Breast epithelium (tissue), 4 donors: Measurements from ENCODE around the gene IL36G. TPM values are rescaled to one million over a fixed set of nuclear protein-coding genes. Genes with fewer than 3 reads are reported as not detected.

ENCODE experiments used
- DNase-seq, 2 donors: peaks; one replicate each; pipeline ENCODE4 v3.0.0-alpha.2; 2019; ENCODE audit warnings: low spot score in 2 of 2
- H3K27ac ChIP-seq, 2 donors: fragments of 200-600 bp; sonication (generic) in 1 of 2; one replicate each; pipeline ENCODE4 v1.5.1; 2016 to 2019; ENCODE audit warnings: mild to moderate bottlenecking in 1 of 2
- H3K27me3 ChIP-seq, 2 donors: fragments of 200-600 bp; sonication (generic) in 1 of 2; one replicate each; pipeline versions ENCODE4 v1.5.1 to v1.6.0; 2017 to 2019; ENCODE audit warnings: control low read depth in 1 of 2, mild to moderate bottlenecking in 1 of 2
- H3K36me3 ChIP-seq: fragments of 200-600 bp; one replicate; pipeline ENCODE4 v1.5.1; 2019
- H3K4me1 ChIP-seq, 2 donors: fragments of 200-600 bp; sonication (generic); one replicate each; pipeline ENCODE4 v1.5.1; 2016 to 2019; ENCODE audit warnings: control low read depth in 1 of 2
- H3K4me3 ChIP-seq, 3 donors: fragments of 200-600 bp; sonication (generic); 1 replicate in 2 of 3; 2 replicates in 1 of 3; pipeline ENCODE4 v1.5.1; 2016 to 2019; ENCODE audit warnings: mild to moderate bottlenecking in 3 of 3, moderate library complexity in 2 of 3
- H3K9me3 ChIP-seq, 2 donors: fragments of 200-600 bp; sonication (generic) in 1 of 2; one replicate each; pipeline ENCODE4 v1.5.1; 2016 to 2019; ENCODE audit warnings: control low read depth in 1 of 2
- POLR2A ChIP-seq: fragments of 450-650 bp; IDR thresholded peaks from one replicate; pipeline ENCODE4 v1.6.1; 2016; ENCODE audit warnings: antibody characterized with exemption, mild to moderate bottlenecking, moderate library complexity
- POLR2AphosphoS5 ChIP-seq, 3 donors: sonication (generic); formaldehyde crosslinking; IDR thresholded peaks; one replicate each; pipeline ENCODE4 v1.6.1; 2017; ENCODE audit warnings: antibody characterized with exemption in 3 of 3
- intact Hi-C: fragments of 100-400 bp; cut with DNase I; formaldehyde crosslinking; loops from one replicate; pipeline ENCODE4 v1.15.1; 2023; ENCODE audit warnings: low total_unique reads
- total RNA-seq, 3 donors: library from RNA; depleted of rRNA; stranded (reverse); fragments of >200 nt; gene quantifications; one replicate each; pipeline ENCODE4 v1.1.0, GENCODE V29; 2016
- TF ChIP-seq, protein P1 (sequence below), 3 donors: fragments of 450-650 bp; IDR thresholded peaks; one replicate each; pipeline ENCODE4 v1.5.1; 2016 to 2017; ENCODE audit warnings: antibody characterized with exemption in 3 of 3, mild to moderate bottlenecking in 3 of 3, moderate library complexity in 3 of 3

The IL36G gene
- total RNA-seq, 3 donors from 2014 or later: not detected

DNA sequence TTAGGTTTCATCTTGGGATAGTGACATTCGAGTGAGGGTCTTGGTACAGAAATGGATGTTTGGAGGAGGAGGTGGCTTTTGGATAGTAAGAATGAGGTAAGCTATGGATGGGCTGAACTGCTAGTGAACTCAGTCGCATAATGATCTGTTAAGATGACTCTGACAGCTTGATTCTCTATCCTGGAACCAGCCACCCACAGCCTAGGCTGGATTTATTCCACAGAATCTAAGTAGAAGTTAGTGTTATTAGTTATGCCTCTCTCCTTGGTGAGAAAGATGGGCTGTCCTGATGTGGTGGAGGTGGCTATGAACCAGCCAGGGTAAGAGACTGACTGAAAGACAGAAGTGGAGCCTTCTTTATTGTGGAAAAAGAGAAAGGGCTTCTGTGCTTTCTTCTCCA, 49.9 kb downstream of the IL36G start:
- no peak overlapping the region for H3K27ac ChIP-seq
- no peaks in the 10 kb centered on the region for H3K9me3 ChIP-seq
- intact Hi-C loops: no loop called here
- TF ChIP-seq POLR2AphosphoS5 (IDR thresholded peaks at IDR 0.05) (no peak), POLR2A (no peak)
- TF ChIP-seq, protein P1, sequence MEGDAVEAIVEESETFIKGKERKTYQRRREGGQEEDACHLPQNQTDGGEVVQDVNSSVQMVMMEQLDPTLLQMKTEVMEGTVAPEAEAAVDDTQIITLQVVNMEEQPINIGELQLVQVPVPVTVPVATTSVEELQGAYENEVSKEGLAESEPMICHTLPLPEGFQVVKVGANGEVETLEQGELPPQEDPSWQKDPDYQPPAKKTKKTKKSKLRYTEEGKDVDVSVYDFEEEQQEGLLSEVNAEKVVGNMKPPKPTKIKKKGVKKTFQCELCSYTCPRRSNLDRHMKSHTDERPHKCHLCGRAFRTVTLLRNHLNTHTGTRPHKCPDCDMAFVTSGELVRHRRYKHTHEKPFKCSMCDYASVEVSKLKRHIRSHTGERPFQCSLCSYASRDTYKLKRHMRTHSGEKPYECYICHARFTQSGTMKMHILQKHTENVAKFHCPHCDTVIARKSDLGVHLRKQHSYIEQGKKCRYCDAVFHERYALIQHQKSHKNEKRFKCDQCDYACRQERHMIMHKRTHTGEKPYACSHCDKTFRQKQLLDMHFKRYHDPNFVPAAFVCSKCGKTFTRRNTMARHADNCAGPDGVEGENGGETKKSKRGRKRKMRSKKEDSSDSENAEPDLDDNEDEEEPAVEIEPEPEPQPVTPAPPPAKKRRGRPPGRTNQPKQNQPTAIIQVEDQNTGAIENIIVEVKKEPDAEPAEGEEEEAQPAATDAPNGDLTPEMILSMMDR (IDR thresholded peaks at IDR 0.05): no peak
- H3K27me3 ChIP-seq: peaks cover 0 to 8% of the 10 kb centered on the region in 2 donors
- H3K4me3 ChIP-seq: no peak overlapping the region
- no peaks in the 10 kb centered on the region for H3K36me3 ChIP-seq
- DNase-seq: no peak
- no peaks in the 10 kb centered on the region for H3K4me1 ChIP-seq

GRCh38 chr2:113028112-113028511, 50.3 kb downstream of the IL36G start:
- intact Hi-C loops: no loop called here

GRCh38 chr2:113032737-113033136, 54.9 kb downstream of the IL36G start:
- Histone ChIP-seq H3K27me3 (no peaks in the 10 kb centered on the region), H3K27ac (no peak overlapping the region), H3K36me3 (no peaks in the 10 kb centered on the region), H3K4me1 (no peaks in the 10 kb centered on the region), H3K4me3 (no peak overlapping the region), H3K9me3 (no peaks in the 10 kb centered on the region)
- DNase-seq: no peak
- intact Hi-C loops: no loop called here
- TF ChIP-seq, protein P1 (IDR thresholded peaks at IDR 0.05): no peak
- no peak for TF ChIP-seq POLR2A
- no peak for TF ChIP-seq POLR2AphosphoS5 (IDR thresholded peaks at IDR 0.05)

More at GRCh38 chr2:113028112-113028511, 50.3 kb downstream of the IL36G start:
- TF ChIP-seq POLR2AphosphoS5 (IDR thresholded peaks at IDR 0.05) (no peak), POLR2A (no peak)
- TF ChIP-seq, protein P1 (IDR thresholded peaks at IDR 0.05): no peak
- Histone ChIP-seq H3K27me3 (peaks cover 0 to 8% of the 10 kb centered on the region in 2 donors), H3K4me1 (no peaks in the 10 kb centered on the region), H3K36me3 (no peaks in the 10 kb centered on the region), H3K27ac (no peak overlapping the region), H3K4me3 (no peak overlapping the region), H3K9me3 (no peaks in the 10 kb centered on the region)
- DNase-seq: no peak

GRCh38 chr2:113034016-113034415, 56.2 kb downstream of the IL36G start:
- Histone ChIP-seq H3K4me3 (no peak overlapping the region), H3K27ac (no peak overlapping the region), H3K27me3 (no peaks in the 10 kb centered on the region), H3K4me1 (no peaks in the 10 kb centered on the region), H3K9me3 (no peaks in the 10 kb centered on the region), H3K36me3 (no peaks in the 10 kb centered on the region)
- DNase-seq: no peak
- intact Hi-C loops: no loop called here
- TF ChIP-seq, protein P1 (IDR thresholded peaks at IDR 0.05): no peak
- no peak for TF ChIP-seq POLR2AphosphoS5 (IDR thresholded peaks at IDR 0.05)
- no peak for TF ChIP-seq POLR2A

Other genes with a start within 250 kb of the IL36G start
- under 1 TPM in 1 of 3 donors, not detected in 2; 0.96 TPM for gene CKAP2L, start 213.4 kb upstream of the IL36G start, total RNA-seq
- gene IL1A, start 193.5 kb upstream of the IL36G start, total RNA-seq: under 1 TPM in 1 of 3 donors, not detected in 2; 0.44 TPM
- gene IL1B, start 141.2 kb upstream of the IL36G start, total RNA-seq: 1 to 10 TPM in 1 of 3 donors, not detected in 2; 8.0 TPM
- gene IL37, start 66.8 kb upstream of the IL36G start, total RNA-seq: not detected
- gene IL36A, start 27.5 kb downstream of the IL36G start, total RNA-seq: not detected
- not detected for gene IL36B, start 74.9 kb downstream of the IL36G start, total RNA-seq
- gene IL36RN, start 81.2 kb downstream of the IL36G start, total RNA-seq: not detected
- gene IL1F10, start 90.0 kb downstream of the IL36G start, total RNA-seq: not detected
- 1 to 10 TPM in 2 of 3 donors, under 1 TPM in 1; 0.66 to 3.8 (median 1.6) TPM for gene IL1RN, start 149.6 kb downstream of the IL36G start, total RNA-seq
- 10 to 100 TPM in 2 of 3 donors, 1 to 10 TPM in 1; 4.3 to 61.2 (median 40.3) TPM for gene PSD4, start 196.0 kb downstream of the IL36G start, total RNA-seq